Activated CD4-positive, alpha-beta memory T cell treated with anti-CD3 and anti-CD28 coated beads for 36 hours (primary cell): ENCODE measurements around the gene KCNE4. TPM values are rescaled to one million over a fixed set of nuclear protein-coding genes. Genes with fewer than 3 reads are reported as not detected.

Source experiments
- CTCF ChIA-PET: fragments of 350-600 bp; sonication (Branson Sonifier 250); formaldehyde crosslinking; loops from one replicate; lab custom pipeline; 2021; ENCODE audit warnings: antibody characterized with exemption, inconsistent platforms; lab: Charles Lee
- POLR2A ChIA-PET: fragments of 350-600 bp; sonication (Branson Sonifier 250); formaldehyde crosslinking; loops from one replicate; lab custom pipeline; 2021; ENCODE audit warnings: antibody characterized with exemption; lab: Charles Lee
- DNase-seq: peaks from one replicate; pipeline ENCODE4 v3.0.0-alpha.2; 2020
- H3K27ac Mint-ChIP-seq: one replicate; pipeline ENCODE4 v1.8.0; 2021; ENCODE audit warnings: mixed read lengths
- H3K27me3 Mint-ChIP-seq: one replicate; pipeline ENCODE4 v1.8.0; 2021; ENCODE audit warnings: mixed read lengths
- H3K36me3 Mint-ChIP-seq: one replicate; pipeline ENCODE4 v1.8.0; 2021; ENCODE audit warnings: mixed read lengths
- H3K4me1 Mint-ChIP-seq: one replicate; pipeline ENCODE4 v1.8.0; 2021; ENCODE audit warnings: low read depth, mixed read lengths
- H3K4me3 Mint-ChIP-seq: one replicate; pipeline ENCODE4 v1.8.0; 2021; ENCODE audit warnings: mild to moderate bottlenecking, mixed read lengths
- H3K9me3 Mint-ChIP-seq: one replicate; pipeline ENCODE4 v1.8.0; 2021; ENCODE audit warnings: mixed read lengths
- intact Hi-C: fragments of 100-400 bp; cut with micrococcal nuclease; formaldehyde crosslinking; loops from one replicate; pipeline ENCODE4 v1.15.1; 2023
- total RNA-seq, 2 experiments: library from RNA; stranded (reverse); gene quantifications; one replicate each; pipeline ENCODE4 v1.2.3, GENCODE V29; 2021

The KCNE4 gene
- total RNA-seq, 2 experiments from 2014 or later, result not detected

GRCh38 chr2:223027442-223027841 lies 24.5 kb upstream of the KCNE4 start:
- H3K4me1 Mint-ChIP-seq, result no peaks in the 10 kb centered on the region
- no peak for DNase-seq
- no peaks in the 10 kb centered on the region for H3K36me3 Mint-ChIP-seq
- intact Hi-C loops, result no loop called here
- H3K27ac Mint-ChIP-seq, result no peak overlapping the region
- peaks cover 9% of the 10 kb centered on the region for H3K9me3 Mint-ChIP-seq
- no peaks in the 10 kb centered on the region for H3K27me3 Mint-ChIP-seq
- POLR2A ChIA-PET, result no interaction called here
- no peak overlapping the region for H3K4me3 Mint-ChIP-seq
- CTCF ChIA-PET, result no interaction called here

DNA sequence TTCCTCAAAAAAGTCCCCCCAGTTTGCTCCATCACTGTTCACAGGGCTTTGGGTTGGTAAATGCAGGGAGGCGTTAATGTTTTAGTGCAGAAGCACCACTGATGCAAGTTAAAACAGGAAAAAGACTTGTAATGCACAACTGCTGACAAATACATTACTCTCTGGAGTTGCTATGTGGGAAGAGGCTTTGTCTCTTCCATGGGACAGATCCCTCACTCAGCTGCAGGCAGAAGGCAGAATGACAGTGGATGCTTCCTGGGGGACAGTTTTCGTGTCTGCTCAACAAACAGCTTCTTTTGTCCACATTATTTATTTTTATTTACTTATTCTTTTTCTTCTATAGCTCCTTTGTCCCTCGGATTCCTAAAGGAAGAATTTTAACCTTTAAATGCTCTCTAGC lies 22.7 kb upstream of the KCNE4 start:
- Mint-ChIP-seq H3K4me1 (no peaks in the 10 kb centered on the region), H3K36me3 (no peaks in the 10 kb centered on the region), H3K4me3 (no peak overlapping the region), H3K9me3 (peaks cover 11% of the 10 kb centered on the region), H3K27ac (no peak overlapping the region), H3K27me3 (no peaks in the 10 kb centered on the region)
- intact Hi-C loops, result no loop called here
- POLR2A ChIA-PET, result no interaction called here
- no peak for DNase-seq
- CTCF ChIA-PET, result no interaction called here

DNA sequence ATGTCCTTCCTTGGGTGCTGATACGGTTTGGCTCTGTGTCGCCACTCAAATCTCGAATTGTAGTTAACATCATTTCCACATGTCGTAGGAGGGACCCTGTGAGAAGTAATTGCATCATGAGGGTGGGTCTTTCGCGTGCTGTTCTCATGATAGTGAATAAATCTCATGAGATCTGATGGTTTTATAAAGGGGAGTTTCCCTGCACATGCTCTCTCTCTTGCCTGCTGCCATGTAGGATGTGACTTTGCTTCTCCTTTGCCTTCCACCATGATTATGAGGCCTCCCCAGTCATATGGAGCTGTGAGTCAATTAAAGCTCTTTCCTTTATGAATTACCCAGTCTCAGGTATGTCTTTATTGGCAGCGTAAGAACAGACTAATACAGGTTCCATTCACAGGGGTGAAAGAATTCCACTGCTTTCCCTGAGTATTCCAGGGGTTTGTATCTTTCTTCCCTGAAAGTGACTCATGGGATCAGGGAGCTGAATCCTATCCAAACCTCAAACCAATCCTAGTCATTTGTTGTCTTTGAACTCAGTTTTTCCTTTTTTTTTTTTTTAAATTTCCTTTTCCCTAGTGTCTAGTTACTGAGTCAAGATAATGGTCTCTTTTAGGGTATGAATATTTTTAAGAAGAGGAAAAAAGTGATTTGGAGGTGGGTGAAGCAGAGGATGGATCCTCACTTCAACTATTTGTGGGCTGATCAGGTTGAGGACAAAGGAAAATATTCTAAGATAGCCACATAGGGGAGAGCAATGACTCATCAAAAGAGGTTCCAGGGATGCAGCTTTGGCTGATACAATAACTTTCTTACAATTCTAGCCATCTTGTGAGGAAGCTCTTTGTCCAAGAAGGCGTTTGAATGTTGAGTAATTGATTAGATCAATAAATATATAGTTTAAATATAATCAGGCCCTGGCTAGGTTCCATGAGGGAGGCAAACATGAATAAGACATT lies 19.5 kb upstream of the KCNE4 start:
- DNase-seq, result no peak
- H3K4me3 Mint-ChIP-seq, result no peak overlapping the region
- H3K27me3 Mint-ChIP-seq, result no peaks in the 10 kb centered on the region
- no peak overlapping the region for H3K27ac Mint-ChIP-seq
- ChIA-PET POLR2A (no interaction called here), CTCF (no interaction called here)
- H3K9me3 Mint-ChIP-seq, result peaks cover 11% of the 10 kb centered on the region
- no peaks in the 10 kb centered on the region for H3K36me3 Mint-ChIP-seq
- intact Hi-C loops, result no loop called here
- H3K4me1 Mint-ChIP-seq, result no peaks in the 10 kb centered on the region

DNA sequence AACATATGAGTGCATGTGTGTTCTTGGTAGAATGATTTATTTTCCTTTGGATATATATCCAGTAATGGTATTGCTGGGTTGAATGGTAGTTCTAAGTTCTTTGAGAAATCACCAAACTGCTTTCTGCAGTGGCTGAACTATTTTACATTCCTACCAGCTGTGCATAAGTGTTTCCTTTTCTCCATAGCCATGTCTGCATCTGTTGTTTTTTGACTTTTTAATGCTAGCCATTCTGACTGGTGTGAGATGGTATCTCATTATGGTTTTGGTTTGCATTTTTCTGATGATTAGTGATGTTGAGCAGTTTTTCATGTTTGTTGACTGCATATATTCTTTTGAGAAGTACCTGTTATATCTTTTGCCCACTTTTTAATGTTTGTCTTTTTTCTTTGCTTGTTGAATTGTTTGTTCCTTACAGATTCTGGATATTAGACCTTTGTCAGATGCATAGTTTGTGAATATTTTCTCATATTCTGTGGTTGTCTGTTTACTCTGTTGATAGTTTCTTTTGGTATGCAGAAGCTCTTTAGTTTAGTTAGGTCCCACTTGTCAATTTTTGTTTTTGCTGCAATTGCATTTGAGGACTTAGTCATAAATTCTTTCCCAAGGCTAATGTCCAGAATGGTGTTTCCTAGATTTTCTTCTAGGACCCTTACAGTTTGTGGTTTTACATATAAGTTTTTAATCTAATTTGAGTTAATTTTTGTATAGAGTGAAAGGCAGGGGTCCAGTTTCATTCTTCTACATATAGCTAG lies 17.6 kb upstream of the KCNE4 start:
- intact Hi-C loops, result no loop called here
- Mint-ChIP-seq H3K4me1 (no peaks in the 10 kb centered on the region), H3K27ac (no peak overlapping the region), H3K27me3 (no peaks in the 10 kb centered on the region), H3K4me3 (no peak overlapping the region), H3K9me3 (peaks cover 11% of the 10 kb centered on the region), H3K36me3 (no peaks in the 10 kb centered on the region)
- DNase-seq, result no peak
- ChIA-PET CTCF (interaction anchor here (0.8 kb wide), 1 partner anchor 10 kb away, joined by 4 read pairs; no protein-coding TSS in a partner anchor), POLR2A (no interaction called here)

DNA sequence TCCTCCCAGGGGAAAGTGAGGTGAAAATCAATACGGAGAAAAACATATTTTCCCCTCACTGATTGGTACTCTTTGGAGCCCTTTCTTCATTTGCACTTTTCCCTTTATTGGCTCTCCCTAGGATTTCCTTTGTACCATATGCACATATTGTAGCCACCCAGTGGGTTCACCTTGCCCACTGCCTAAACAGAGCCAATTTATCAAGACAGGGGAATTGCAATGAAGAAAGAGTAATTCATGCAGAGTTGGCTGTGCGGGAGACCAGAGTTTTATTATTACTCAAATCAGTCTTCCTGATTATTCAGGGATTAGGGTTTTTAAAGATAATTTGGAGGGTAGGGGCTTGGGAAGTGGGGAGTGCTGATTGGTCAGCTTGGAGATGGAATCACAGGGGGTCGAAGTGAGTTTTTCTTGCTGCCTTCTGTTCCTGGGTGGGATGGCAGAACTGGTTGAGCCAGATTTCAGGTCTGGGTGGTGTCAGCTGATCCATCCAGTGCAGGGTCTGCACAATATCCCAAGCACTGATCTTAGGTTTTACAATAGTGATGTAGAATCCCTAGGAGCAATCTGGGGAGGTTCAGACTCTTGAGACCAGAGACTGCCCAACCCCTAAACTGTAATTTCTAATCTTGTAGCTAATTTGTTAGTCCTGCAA lies 15.1 kb upstream of the KCNE4 start:
- H3K27ac Mint-ChIP-seq, result no peak overlapping the region
- DNase-seq, result no peak
- intact Hi-C loops, result no loop called here
- no peak overlapping the region for H3K4me3 Mint-ChIP-seq
- no peaks in the 10 kb centered on the region for H3K27me3 Mint-ChIP-seq
- peaks cover 7% of the 10 kb centered on the region for H3K9me3 Mint-ChIP-seq
- H3K36me3 Mint-ChIP-seq, result no peaks in the 10 kb centered on the region
- POLR2A ChIA-PET, result no interaction called here
- CTCF ChIA-PET, result no interaction called here
- H3K4me1 Mint-ChIP-seq, result no peaks in the 10 kb centered on the region

GRCh38 chr2:223037445-223037800 lies 14.6 kb upstream of the KCNE4 start:
- ChIA-PET CTCF (no interaction called here), POLR2A (no interaction called here)
- Mint-ChIP-seq H3K4me3 (no peak overlapping the region), H3K9me3 (peaks cover 2% of the 10 kb centered on the region), H3K27ac (no peak overlapping the region), H3K36me3 (no peaks in the 10 kb centered on the region), H3K4me1 (no peaks in the 10 kb centered on the region), H3K27me3 (no peaks in the 10 kb centered on the region)
- no peak for DNase-seq
- intact Hi-C loops, result no loop called here

- H3K36me3 Mint-ChIP-seq, result no peaks in the 10 kb centered on the region
- no peaks in the 10 kb centered on the region for H3K9me3 Mint-ChIP-seq
- no peak overlapping the region for H3K4me3 Mint-ChIP-seq
- no peaks in the 10 kb centered on the region for H3K27me3 Mint-ChIP-seq
- DNase-seq, result no peak
- ChIA-PET CTCF (no interaction called here), POLR2A (no interaction called here)
- intact Hi-C loops, result no loop called here
- no peak overlapping the region for H3K27ac Mint-ChIP-seq
- no peaks in the 10 kb centered on the region for H3K4me1 Mint-ChIP-seq
These were observed 12.4 kb upstream of the KCNE4 start for GRCh38 chr2:223039618-223040017.

GRCh38 chr2:223040527-223040926 lies 11.5 kb upstream of the KCNE4 start:
- CTCF ChIA-PET, result no interaction called here
- H3K27ac Mint-ChIP-seq, result no peak overlapping the region
- H3K4me1 Mint-ChIP-seq, result no peaks in the 10 kb centered on the region
- intact Hi-C loops, result no loop called here
- no peaks in the 10 kb centered on the region for H3K27me3 Mint-ChIP-seq
- DNase-seq, result no peak
- no peak overlapping the region for H3K4me3 Mint-ChIP-seq
- H3K9me3 Mint-ChIP-seq, result no peaks in the 10 kb centered on the region
- H3K36me3 Mint-ChIP-seq, result no peaks in the 10 kb centered on the region
- POLR2A ChIA-PET, result no interaction called here

DNA sequence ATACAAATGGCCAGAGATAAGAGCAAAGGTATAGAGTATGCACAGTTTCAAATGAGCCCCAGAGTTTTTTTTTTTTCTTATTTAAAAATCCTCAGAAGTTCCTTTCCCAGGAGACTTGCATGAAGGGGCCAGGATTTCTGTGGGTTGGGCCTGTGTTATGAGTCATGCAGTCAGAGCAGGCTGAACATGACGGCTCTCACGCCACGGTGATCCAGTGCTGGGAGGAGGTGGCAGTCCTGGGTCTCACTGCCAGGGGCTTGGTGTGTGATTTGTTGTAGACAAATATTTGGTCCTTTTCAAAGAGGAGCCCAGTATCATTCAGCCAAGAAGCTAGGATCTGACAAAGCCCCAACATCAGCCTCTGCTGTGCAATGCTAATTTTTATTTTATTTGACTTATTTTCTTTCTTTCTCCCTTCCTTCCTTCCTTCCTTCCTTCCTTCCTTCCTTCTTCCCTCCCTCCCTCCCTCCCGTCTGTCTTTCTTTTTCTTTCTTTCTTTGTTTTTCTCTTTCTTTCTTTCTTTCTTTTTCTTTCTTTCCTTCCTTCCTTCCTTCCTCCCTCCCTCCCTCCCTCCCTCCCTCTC lies 10.4 kb upstream of the KCNE4 start:
- no peaks in the 10 kb centered on the region for H3K36me3 Mint-ChIP-seq
- H3K4me1 Mint-ChIP-seq, result no peaks in the 10 kb centered on the region
- ChIA-PET CTCF (no interaction called here), POLR2A (no interaction called here)
- no peaks in the 10 kb centered on the region for H3K27me3 Mint-ChIP-seq
- no peak overlapping the region for H3K27ac Mint-ChIP-seq
- intact Hi-C loops, result no loop called here
- no peak for DNase-seq
- no peaks in the 10 kb centered on the region for H3K9me3 Mint-ChIP-seq
- H3K4me3 Mint-ChIP-seq, result no peak overlapping the region

DNA sequence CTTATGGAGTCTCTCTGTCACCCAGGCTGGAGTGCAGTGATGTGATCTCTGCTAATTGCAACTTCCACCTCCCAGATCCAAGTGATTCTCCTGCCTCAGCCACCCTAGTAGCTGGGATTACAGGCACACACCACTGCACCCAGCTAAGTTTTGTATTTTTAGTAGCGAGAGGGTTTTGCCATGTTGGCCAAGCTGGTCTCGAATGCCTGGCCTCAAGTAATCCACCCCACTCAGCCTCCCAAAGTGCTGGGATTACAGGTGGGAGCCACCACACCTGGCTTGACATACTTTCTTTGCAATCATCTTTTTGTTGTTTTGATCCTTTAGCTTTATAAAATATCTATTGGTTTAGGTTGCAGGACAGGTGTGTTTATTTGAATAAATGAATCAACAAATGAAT lies 9.7 kb upstream of the KCNE4 start:
- Mint-ChIP-seq H3K27ac (no peak overlapping the region), H3K9me3 (no peaks in the 10 kb centered on the region), H3K4me1 (no peaks in the 10 kb centered on the region), H3K27me3 (no peaks in the 10 kb centered on the region), H3K4me3 (no peak overlapping the region), H3K36me3 (no peaks in the 10 kb centered on the region)
- intact Hi-C loops, result no loop called here
- ChIA-PET CTCF (no interaction called here), POLR2A (no interaction called here)
- DNase-seq, result no peak

GRCh38 chr2:223042704-223043118 lies 9.3 kb upstream of the KCNE4 start:
- CTCF ChIA-PET, result no interaction called here
- Mint-ChIP-seq H3K4me1 (no peaks in the 10 kb centered on the region), H3K27me3 (no peaks in the 10 kb centered on the region), H3K27ac (no peak overlapping the region), H3K4me3 (no peak overlapping the region), H3K36me3 (no peaks in the 10 kb centered on the region), H3K9me3 (no peaks in the 10 kb centered on the region)
- intact Hi-C loops, result no loop called here
- no peak for DNase-seq
- POLR2A ChIA-PET, result no interaction called here
